ENCODE measurements around the gene SCD5. TPM values are rescaled to one million over a fixed set of nuclear protein-coding genes. Genes with fewer than 3 reads are reported as not detected.

SCD5 gene
- total RNA-seq, 2 experiments from 2014 or later: 0.47 to 0.76 TPM

DNA sequence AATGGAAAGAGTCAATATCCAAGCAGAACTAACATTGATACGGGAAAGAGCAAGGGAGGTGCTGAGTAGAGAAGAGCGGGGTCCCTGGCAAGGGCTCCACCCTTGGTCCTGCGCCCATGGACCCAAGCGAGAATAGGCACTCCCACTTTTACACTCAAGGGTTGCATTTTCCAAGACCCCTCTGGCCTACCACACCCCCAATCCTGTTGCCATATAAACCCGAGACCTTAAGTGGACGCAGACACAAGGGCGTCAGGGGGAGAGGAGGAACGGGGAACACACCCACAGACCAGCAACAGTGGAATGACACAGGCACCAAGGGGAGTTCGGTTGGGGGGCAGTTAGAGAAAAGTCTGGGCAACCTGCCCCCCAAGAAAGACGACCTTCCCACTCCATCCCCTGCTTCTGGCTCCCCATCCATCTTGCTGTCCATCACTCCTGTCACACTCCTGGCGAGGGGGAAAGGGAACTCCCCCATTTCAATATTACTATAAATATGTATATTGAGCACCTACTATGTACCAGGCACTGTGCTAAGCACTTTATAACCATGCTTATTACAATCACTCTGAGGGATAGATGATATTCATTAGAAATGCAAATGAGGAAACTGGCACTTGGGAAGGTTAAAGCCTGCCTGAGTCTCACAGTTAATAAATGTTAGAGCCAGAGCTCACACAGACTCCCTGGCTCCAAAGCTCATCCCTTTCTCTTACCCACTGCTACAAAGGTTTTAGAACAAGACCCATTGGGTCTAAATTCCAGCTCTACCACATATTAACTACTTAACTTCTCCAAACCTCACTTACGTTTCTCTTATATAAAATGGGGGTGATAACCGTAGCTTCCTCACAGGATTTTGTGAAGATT is 51.7 kb downstream of the SCD5 start:
- no peaks in the 10 kb centered on the region for H3K4me1 ChIP-seq (ENCODE audit: insufficient read depth, low read length, poor library complexity, severe bottlenecking)
- H3K4me2 ChIP-seq (ENCODE audit: low read length): no peak overlapping the region
- no peaks in the 10 kb centered on the region for H4K20me1 ChIP-seq (ENCODE audit: insufficient read depth, low read length)
- H3K27ac ChIP-seq (ENCODE audit: low read depth, low read length, poor library complexity, severe bottlenecking): no peak overlapping the region
- no peaks in the 10 kb centered on the region for H3K36me3 ChIP-seq (ENCODE audit: insufficient read depth, low read length)
- ChIA-PET POLR2A (interaction anchor here (0.6 to 0.7 kb wide), 2 partner anchors 538 to 718 kb away, joined by 3 read pairs; partner anchors contain the start of gene COQ2), CTCF (ENCODE audit: unreplicated experiment) (no interaction called here)
- no TSS peak for BruUV-seq (replicated peaks)
- no peaks in the 10 kb centered on the region for H3K9me2 ChIP-seq (ENCODE audit: insufficient read depth, low read length)
- intact Hi-C loops (cut with micrococcal nuclease; ENCODE audit: unreplicated experiment): no loop called here
- H3K4me3 ChIP-seq (ENCODE audit: low read depth, low read length, poor library complexity, severe bottlenecking): no peak overlapping the region
- DNase-seq (ENCODE audit: low spot score): no peak
- no peaks in the 10 kb centered on the region for H3K79me2 ChIP-seq (ENCODE audit: insufficient read depth, low read depth, low read length)
- TF ChIP-seq, protein P1, sequence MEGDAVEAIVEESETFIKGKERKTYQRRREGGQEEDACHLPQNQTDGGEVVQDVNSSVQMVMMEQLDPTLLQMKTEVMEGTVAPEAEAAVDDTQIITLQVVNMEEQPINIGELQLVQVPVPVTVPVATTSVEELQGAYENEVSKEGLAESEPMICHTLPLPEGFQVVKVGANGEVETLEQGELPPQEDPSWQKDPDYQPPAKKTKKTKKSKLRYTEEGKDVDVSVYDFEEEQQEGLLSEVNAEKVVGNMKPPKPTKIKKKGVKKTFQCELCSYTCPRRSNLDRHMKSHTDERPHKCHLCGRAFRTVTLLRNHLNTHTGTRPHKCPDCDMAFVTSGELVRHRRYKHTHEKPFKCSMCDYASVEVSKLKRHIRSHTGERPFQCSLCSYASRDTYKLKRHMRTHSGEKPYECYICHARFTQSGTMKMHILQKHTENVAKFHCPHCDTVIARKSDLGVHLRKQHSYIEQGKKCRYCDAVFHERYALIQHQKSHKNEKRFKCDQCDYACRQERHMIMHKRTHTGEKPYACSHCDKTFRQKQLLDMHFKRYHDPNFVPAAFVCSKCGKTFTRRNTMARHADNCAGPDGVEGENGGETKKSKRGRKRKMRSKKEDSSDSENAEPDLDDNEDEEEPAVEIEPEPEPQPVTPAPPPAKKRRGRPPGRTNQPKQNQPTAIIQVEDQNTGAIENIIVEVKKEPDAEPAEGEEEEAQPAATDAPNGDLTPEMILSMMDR (conservative IDR thresholded peaks at IDR 0.05; ENCODE audit: low read length): no peak
- TF ChIP-seq EZH2phosphoT487 (IDR thresholded peaks at IDR 0.05; ENCODE audit: borderline replicate concordance, low read depth, low read length): no peak
- H3K9me3 ChIP-seq (ENCODE audit: low read length): no peaks in the 10 kb centered on the region
- H2AFZ ChIP-seq (ENCODE audit: low read length): no peak overlapping the region

DNA sequence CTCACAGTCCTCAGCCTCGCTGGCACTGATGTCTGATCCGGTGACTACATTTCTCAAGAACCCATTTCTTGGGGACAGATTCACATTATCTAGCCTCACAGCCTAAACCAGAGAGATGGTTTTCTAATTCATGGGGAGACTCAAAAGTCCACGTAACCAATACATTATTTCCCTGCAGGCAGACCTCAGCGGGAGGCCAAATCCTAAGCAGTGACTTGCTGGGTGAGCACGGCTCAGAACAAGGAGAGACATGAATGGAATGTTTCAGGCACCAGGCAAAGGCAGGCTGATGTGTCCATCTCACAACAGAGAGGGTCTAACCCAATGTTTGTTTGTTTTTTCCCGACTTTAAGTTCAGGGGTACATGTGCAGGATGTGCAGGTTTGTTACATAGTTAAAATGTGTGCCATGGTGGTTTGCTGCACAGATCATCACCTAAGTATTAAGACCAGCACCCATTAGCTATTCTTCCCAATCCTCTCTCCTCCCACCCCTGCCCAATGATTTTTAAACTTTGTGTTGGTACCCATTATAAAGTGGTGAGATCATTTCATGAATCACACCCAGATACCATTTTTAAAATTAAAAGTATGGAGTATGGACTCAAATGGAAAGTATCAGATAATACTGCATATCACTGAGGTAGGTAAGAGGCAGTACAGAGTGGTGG is 53.3 kb downstream of the SCD5 start:
- Histone ChIP-seq H2AFZ (ENCODE audit: low read length) (no peak overlapping the region), H3K9me3 (ENCODE audit: low read length) (no peaks in the 10 kb centered on the region), H3K9me2 (ENCODE audit: insufficient read depth, low read length) (no peaks in the 10 kb centered on the region), H3K27ac (ENCODE audit: low read depth, low read length, poor library complexity, severe bottlenecking) (no peak overlapping the region), H3K79me2 (ENCODE audit: insufficient read depth, low read depth, low read length) (no peaks in the 10 kb centered on the region), H4K20me1 (ENCODE audit: insufficient read depth, low read length) (no peaks in the 10 kb centered on the region), H3K4me3 (ENCODE audit: low read depth, low read length, poor library complexity, severe bottlenecking) (no peak overlapping the region), H3K4me1 (ENCODE audit: insufficient read depth, low read length, poor library complexity, severe bottlenecking) (no peaks in the 10 kb centered on the region), H3K4me2 (ENCODE audit: low read length) (no peak overlapping the region), H3K36me3 (ENCODE audit: insufficient read depth, low read length) (no peaks in the 10 kb centered on the region)
- intact Hi-C loops (cut with micrococcal nuclease; ENCODE audit: unreplicated experiment): no loop called here
- DNase-seq (ENCODE audit: low spot score): no peak
- ChIA-PET POLR2A (interaction anchor here (0.6 kb wide), 1 partner anchor 451 kb away, joined by 6 read pairs; no protein-coding TSS in a partner anchor), CTCF (ENCODE audit: unreplicated experiment) (no interaction called here)
- TF ChIP-seq EZH2phosphoT487 (IDR thresholded peaks at IDR 0.05; ENCODE audit: borderline replicate concordance, low read depth, low read length): no peak
- TF ChIP-seq, protein P1 (conservative IDR thresholded peaks at IDR 0.05; ENCODE audit: low read length): no peak
- no TSS peak for BruUV-seq (replicated peaks)

Data from OCI-LY7 (cell line).